Vagina (tissue), 2 donors: ENCODE measurements around the gene SLC2A1. TPM values are rescaled to one million over a fixed set of nuclear protein-coding genes. Genes with fewer than 3 reads are reported as not detected.

Experiments used
- DNase-seq, 2 donors: peaks; one replicate each; pipeline ENCODE4 v3.0.0-alpha.2; 2017; ENCODE audit errors: extremely low spot score in 2 of 2
- H3K27ac ChIP-seq: fragments of 200-600 bp; sonication (generic); one replicate; pipeline ENCODE4 v1.5.1; 2019
- H3K27me3 ChIP-seq: fragments of 200-600 bp; sonication (generic); one replicate; pipeline ENCODE4 v1.5.1; 2019
- H3K36me3 ChIP-seq, 2 donors: fragments of 200-600 bp; sonication (generic); one replicate each; pipeline ENCODE4 v1.5.1; 2017 to 2019
- H3K4me1 ChIP-seq: fragments of 200-600 bp; sonication (generic); one replicate; pipeline ENCODE4 v1.5.1; 2019
- H3K4me3 ChIP-seq, 2 donors: fragments of 200-600 bp; sonication (generic); 1 replicate in 1 of 2; 2 replicates in 1 of 2; pipeline ENCODE4 v1.5.1; 2016 to 2019
- H3K9me3 ChIP-seq: fragments of 200-600 bp; sonication (generic); one replicate; pipeline ENCODE4 v1.5.1; 2019
- POLR2A ChIP-seq, 2 donors: fragments of 450-650 bp; IDR thresholded peaks; one replicate each; pipeline ENCODE4 v1.6.1; 2017; ENCODE audit warnings: antibody characterized with exemption in 2 of 2, mild to moderate bottlenecking in 2 of 2, moderate library complexity in 2 of 2
- POLR2AphosphoS5 ChIP-seq, 2 donors: sonication (generic); formaldehyde crosslinking; IDR thresholded peaks; one replicate each; pipeline ENCODE4 v1.9.0; 2017; ENCODE audit warnings: antibody characterized with exemption in 2 of 2, mild to moderate bottlenecking in 2 of 2, low read depth in 1 of 2; ENCODE audit not compliant: insufficient read depth in 1 of 2
- intact Hi-C: fragments of 100-400 bp; cut with DNase I; formaldehyde crosslinking; loops from one replicate; pipeline ENCODE4 v1.15.1; 2023
- small RNA-seq: library from RNA; depleted of rRNA; stranded (forward); fragments of <200 nt; gene quantifications from one replicate; pipeline ENCODE3, GENCODE V24; 2016
- total RNA-seq: library from RNA; depleted of rRNA; stranded (reverse); fragments of >200 nt; gene quantifications from one replicate; pipeline ENCODE4 v1.2.3, GENCODE V29; 2016
- TF ChIP-seq, protein P1 (sequence below), 3 experiments: fragments of 450-650 bp in 2 of 3; fragments of 200-600 bp in 1 of 3; sonication (generic) in 1 of 3; IDR thresholded peaks; one replicate each; pipeline ENCODE4 v1.5.1; 2017 to 2019; ENCODE audit warnings: antibody characterized with exemption in 3 of 3, mild to moderate bottlenecking in 2 of 3, moderate library complexity in 2 of 3

SLC2A1 gene
- total RNA-seq, 1 donor from 2014 or later: 286 TPM

DNA sequence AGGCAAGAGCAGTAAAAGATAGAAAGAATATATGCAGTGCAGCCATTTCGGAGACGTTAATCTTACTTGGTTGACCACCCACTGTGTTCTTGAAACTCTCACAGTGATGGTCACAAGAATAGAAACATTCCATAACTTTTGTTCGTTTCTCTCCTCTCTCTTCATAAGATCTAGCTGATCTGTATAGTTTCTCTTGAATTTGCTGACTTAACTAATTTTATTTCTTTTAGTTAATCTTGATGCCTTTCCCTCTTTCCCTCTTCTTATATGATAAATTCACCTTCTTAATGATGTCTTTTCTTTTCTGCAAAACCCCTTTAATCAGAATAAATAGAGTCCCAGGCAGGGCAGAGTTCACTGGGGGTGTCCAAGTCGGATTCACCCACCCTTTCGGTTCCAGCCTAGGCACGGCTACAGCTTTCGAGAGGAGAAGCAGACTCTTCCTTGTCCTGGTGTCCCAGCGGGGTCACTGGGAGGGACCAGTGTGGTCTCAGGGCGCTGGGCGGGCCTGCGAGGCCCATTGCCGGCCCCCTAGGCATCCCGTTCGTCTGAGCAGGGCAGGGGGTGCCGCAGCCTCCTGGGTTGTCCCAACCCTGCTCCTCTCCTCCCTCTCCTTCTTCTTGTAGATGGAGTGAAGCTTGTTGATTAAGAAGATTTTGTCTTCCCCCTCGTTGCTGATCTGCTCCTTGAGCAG, 72.5 kb downstream of the SLC2A1 start:
- intact Hi-C loops: no loop called here
- Histone ChIP-seq H3K4me1 (no peaks in the 10 kb centered on the region), H3K4me3 (no peak overlapping the region), H3K27me3 (no peaks in the 10 kb centered on the region), H3K36me3 (no peaks in the 10 kb centered on the region), H3K9me3 (no peaks in the 10 kb centered on the region), H3K27ac (no peak overlapping the region)
- TF ChIP-seq POLR2AphosphoS5 (IDR thresholded peaks at IDR 0.05; ENCODE audit: insufficient read depth in 1 of 2, low read depth in 1 of 2): no peak
- TF ChIP-seq, protein P1, sequence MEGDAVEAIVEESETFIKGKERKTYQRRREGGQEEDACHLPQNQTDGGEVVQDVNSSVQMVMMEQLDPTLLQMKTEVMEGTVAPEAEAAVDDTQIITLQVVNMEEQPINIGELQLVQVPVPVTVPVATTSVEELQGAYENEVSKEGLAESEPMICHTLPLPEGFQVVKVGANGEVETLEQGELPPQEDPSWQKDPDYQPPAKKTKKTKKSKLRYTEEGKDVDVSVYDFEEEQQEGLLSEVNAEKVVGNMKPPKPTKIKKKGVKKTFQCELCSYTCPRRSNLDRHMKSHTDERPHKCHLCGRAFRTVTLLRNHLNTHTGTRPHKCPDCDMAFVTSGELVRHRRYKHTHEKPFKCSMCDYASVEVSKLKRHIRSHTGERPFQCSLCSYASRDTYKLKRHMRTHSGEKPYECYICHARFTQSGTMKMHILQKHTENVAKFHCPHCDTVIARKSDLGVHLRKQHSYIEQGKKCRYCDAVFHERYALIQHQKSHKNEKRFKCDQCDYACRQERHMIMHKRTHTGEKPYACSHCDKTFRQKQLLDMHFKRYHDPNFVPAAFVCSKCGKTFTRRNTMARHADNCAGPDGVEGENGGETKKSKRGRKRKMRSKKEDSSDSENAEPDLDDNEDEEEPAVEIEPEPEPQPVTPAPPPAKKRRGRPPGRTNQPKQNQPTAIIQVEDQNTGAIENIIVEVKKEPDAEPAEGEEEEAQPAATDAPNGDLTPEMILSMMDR (IDR thresholded peaks at IDR 0.05): no peak
- TF ChIP-seq POLR2A (IDR thresholded peaks at IDR 0.05): no peak
- DNase-seq: no peak

DNA sequence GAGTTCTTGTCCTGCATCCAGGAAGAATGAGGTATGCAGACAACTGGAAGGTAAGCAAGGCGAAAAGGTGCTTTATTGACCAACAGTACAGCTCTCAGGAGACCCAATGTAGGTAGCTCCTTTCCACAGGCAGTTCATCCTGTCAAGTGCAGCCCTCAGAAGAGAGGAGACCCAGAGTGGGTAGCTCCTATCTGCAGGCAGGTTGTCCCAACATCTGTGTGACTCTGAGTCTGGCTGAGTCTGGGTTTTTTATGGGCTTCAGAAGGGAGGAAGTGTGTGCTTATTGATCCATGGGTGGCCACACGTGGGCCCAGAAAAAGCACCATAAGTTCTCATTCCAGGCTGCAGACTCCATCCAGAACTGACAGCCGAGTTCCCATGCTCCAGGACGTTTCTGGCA, 78.3 kb downstream of the SLC2A1 start:
- H3K4me1 ChIP-seq: no peaks in the 10 kb centered on the region
- no peak overlapping the region for H3K27ac ChIP-seq
- no peaks in the 10 kb centered on the region for H3K27me3 ChIP-seq
- DNase-seq: no peak
- no peak overlapping the region for H3K4me3 ChIP-seq
- no peaks in the 10 kb centered on the region for H3K36me3 ChIP-seq
- no peaks in the 10 kb centered on the region for H3K9me3 ChIP-seq
- TF ChIP-seq POLR2AphosphoS5 (IDR thresholded peaks at IDR 0.05; ENCODE audit: insufficient read depth in 1 of 2, low read depth in 1 of 2): no peak
- TF ChIP-seq POLR2A (IDR thresholded peaks at IDR 0.05): no peak
- intact Hi-C loops: no loop called here

DNA sequence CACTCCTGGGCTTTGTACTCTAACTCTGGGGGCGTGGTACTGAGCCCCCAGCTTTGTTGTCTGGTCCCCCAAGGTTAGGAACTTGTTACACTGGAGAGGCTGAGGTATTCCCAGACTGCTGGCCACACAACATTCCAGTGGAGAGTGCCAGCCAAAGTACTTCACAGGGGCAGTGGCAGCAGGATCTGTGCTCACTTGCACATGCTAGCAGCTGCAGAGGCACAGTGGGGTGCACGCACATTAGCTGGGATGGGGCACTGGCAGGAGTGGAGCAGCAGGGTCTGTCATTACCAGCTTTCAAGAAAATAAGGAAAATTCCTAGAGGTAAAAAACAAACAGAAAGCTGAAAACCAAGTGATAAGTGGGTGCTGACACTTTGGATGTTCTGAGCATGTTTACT, 81.3 kb downstream of the SLC2A1 start:
- Histone ChIP-seq H3K4me3 (no peak overlapping the region), H3K27ac (no peak overlapping the region), H3K4me1 (no peaks in the 10 kb centered on the region), H3K9me3 (no peaks in the 10 kb centered on the region), H3K36me3 (no peaks in the 10 kb centered on the region), H3K27me3 (no peaks in the 10 kb centered on the region)
- intact Hi-C loops: no loop called here
- DNase-seq: no peak
- no peak for TF ChIP-seq POLR2AphosphoS5 (IDR thresholded peaks at IDR 0.05; ENCODE audit: insufficient read depth in 1 of 2, low read depth in 1 of 2)
- TF ChIP-seq, protein P1 (IDR thresholded peaks at IDR 0.05): no peak

DNA sequence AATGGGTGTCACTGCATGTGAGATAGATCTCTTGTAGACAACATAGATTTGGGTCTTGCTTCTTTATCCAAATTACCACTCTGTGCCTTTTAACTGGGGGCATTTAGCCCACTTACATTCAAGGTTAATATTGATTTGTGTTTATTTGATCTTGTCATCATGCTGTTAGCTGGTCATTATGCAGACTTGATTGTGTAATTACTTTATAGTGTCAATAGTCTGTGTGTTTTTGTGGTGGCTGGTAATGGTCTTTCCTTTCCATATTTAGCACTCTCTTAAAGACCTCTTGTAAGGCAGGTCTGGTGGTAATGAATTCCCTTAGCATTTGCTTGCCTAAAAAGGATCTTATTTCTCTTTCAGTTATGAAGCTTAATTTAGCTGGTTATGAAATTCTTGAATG, 82.7 kb downstream of the SLC2A1 start:
- no peaks in the 10 kb centered on the region for H3K36me3 ChIP-seq
- no peaks in the 10 kb centered on the region for H3K27me3 ChIP-seq
- no peak overlapping the region for H3K27ac ChIP-seq
- no peak overlapping the region for H3K4me3 ChIP-seq
- TF ChIP-seq POLR2AphosphoS5 (IDR thresholded peaks at IDR 0.05; ENCODE audit: insufficient read depth in 1 of 2, low read depth in 1 of 2) (no peak), POLR2A (IDR thresholded peaks at IDR 0.05) (no peak)
- TF ChIP-seq, protein P1 (IDR thresholded peaks at IDR 0.05): no peak
- DNase-seq: no peak
- H3K4me1 ChIP-seq: no peaks in the 10 kb centered on the region
- intact Hi-C loops: no loop called here
- H3K9me3 ChIP-seq: no peaks in the 10 kb centered on the region

Small RNA genes within 50 kb of the gene (small RNA-seq; reads per million reads assigned to genes)
- gene RNU6-880P: not detected

Other genes starting within 250 kb of the SLC2A1 start
- not detected for gene CLDN19, start 218.6 kb downstream of the SLC2A1 start, total RNA-seq
- gene P3H1, start 191.8 kb downstream of the SLC2A1 start, total RNA-seq: 40.5 TPM
- gene C1orf50, start 191.6 kb downstream of the SLC2A1 start, total RNA-seq: 3.2 TPM
- not detected for gene TMEM269, start 173.9 kb downstream of the SLC2A1 start, total RNA-seq
- gene ERMAP, start 141.7 kb downstream of the SLC2A1 start, total RNA-seq: 9.3 TPM
- 23.8 TPM for gene SVBP, start 141.5 kb downstream of the SLC2A1 start, total RNA-seq
- gene ZNF691, start 112.3 kb downstream of the SLC2A1 start, total RNA-seq: 9.3 TPM
- 43.5 TPM for gene EBNA1BP2, start 213.4 kb upstream of the SLC2A1 start, total RNA-seq
- gene CFAP57, start 213.5 kb upstream of the SLC2A1 start, total RNA-seq: not detected